Ishikawa (cell line): ENCODE results near the gene CYP17A1.

Experiments
- CEBPB ChIP-seq: IDR thresholded peaks from 2 replicates; pipeline ENCODE4 v1.6.1; 2012
- CREB1 ChIP-seq: IDR thresholded peaks from 2 replicates; pipeline ENCODE4 v1.6.1; 2012; ENCODE audit warnings: low read depth
- EGR1 ChIP-seq: IDR thresholded peaks from 2 replicates; pipeline ENCODE4 v1.6.1; 2012
- EP300 ChIP-seq: IDR thresholded peaks from 2 replicates; pipeline ENCODE4 v1.6.1; 2012; ENCODE audit warnings: borderline replicate concordance
- FOXM1 ChIP-seq: IDR thresholded peaks from 2 replicates; pipeline ENCODE4 v1.6.1; 2012; ENCODE audit warnings: low read depth, borderline replicate concordance
- NFIC ChIP-seq: IDR thresholded peaks from 2 replicates; pipeline ENCODE4 v1.6.1; 2012
- RAD21 ChIP-seq: IDR thresholded peaks from 2 replicates; pipeline ENCODE4 v1.6.1; 2012; ENCODE audit warnings: low read depth
- TAF1 ChIP-seq: IDR thresholded peaks from 2 replicates; pipeline ENCODE4 v1.6.1; 2012; ENCODE audit warnings: low read depth, mild to moderate bottlenecking
- TCF12 ChIP-seq: IDR thresholded peaks from 2 replicates; pipeline ENCODE4 v1.6.1; 2012; ENCODE audit warnings: low read depth
- TEAD4 ChIP-seq: IDR thresholded peaks from 2 replicates; pipeline ENCODE4 v1.6.1; 2012
- YY1 ChIP-seq: IDR thresholded peaks from 2 replicates; pipeline ENCODE4 v1.6.1; 2012; ENCODE audit warnings: low read depth
- ZBTB7A ChIP-seq: IDR thresholded peaks from 2 replicates; pipeline ENCODE4 v1.6.1; 2012; ENCODE audit warnings: low read depth
- TF ChIP-seq, protein P1 (sequence below): IDR thresholded peaks from 2 replicates; pipeline ENCODE4 v1.6.1; 2012
- TF ChIP-seq, protein P2 (sequence below): IDR thresholded peaks from 2 replicates; pipeline ENCODE4 v1.6.1; 2012
- TF ChIP-seq, protein P3 (sequence below): IDR thresholded peaks from 2 replicates; pipeline ENCODE4 v1.6.1; 2012; ENCODE audit warnings: low read depth, mild to moderate bottlenecking

The CYP17A1 gene

DNA sequence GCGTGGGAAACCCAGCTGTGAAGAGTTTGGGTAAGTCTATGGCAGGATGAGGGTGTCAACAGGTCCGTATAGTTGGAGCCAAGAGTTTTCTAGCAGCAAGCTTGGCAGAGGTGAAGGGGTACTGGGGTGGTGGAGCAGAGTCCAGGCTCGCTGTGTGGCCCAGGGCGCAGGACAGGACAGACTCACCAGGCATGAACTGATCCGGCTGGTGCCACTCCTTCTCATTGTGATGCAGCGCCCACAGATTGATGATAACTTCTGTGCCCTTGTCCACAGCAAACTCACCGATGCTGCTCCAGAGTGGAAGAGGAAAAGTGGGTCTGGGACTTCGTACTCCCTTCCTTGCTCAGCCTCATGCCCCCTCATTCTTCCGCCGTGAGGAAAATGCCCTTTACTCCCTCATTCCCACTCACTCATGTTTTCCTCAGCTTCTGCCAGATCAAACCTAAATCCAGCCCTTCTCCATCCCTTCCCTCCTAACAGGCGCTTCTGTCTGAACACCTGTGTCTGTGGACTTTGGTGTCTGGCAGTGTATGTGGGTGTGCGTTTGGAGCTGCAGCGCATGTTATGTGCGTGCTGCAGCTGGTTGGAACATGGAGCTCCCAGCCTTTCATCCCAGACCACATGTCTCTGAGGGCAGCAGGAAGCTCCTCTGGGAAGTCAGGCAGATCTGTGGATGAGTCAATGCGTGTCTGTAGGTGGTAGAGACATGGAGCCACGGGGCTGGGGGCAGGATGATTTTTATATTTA lies 5.7 kb downstream of the CYP17A1 start:
- TF ChIP-seq, protein P1, sequence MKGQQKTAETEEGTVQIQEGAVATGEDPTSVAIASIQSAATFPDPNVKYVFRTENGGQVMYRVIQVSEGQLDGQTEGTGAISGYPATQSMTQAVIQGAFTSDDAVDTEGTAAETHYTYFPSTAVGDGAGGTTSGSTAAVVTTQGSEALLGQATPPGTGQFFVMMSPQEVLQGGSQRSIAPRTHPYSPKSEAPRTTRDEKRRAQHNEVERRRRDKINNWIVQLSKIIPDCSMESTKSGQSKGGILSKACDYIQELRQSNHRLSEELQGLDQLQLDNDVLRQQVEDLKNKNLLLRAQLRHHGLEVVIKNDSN = no peak
- TF ChIP-seq NFIC (no peak), YY1 (no peak)
- TF ChIP-seq, protein P2, sequence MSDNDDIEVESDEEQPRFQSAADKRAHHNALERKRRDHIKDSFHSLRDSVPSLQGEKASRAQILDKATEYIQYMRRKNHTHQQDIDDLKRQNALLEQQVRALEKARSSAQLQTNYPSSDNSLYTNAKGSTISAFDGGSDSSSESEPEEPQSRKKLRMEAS = no peak

DNA sequence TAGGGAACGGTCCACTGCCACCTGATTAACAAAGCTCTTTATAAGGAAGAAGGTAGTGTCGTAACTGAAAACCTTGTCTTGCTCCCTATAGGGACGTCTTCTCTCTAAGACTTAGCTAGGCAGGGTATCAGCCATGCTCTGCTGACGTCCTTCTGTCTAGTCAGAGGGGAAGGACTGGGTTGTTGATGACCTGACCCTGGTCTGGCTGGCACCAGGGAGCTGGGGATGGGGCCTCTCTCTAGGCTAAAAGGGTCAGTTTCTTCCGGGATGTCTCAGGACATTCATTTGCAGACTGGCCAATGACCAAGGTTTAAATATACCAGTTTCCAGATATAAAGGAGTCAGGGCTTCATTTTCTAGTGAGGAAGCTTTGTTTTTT lies 9.6 kb downstream of the CYP17A1 start:
- TF ChIP-seq, protein P3, sequence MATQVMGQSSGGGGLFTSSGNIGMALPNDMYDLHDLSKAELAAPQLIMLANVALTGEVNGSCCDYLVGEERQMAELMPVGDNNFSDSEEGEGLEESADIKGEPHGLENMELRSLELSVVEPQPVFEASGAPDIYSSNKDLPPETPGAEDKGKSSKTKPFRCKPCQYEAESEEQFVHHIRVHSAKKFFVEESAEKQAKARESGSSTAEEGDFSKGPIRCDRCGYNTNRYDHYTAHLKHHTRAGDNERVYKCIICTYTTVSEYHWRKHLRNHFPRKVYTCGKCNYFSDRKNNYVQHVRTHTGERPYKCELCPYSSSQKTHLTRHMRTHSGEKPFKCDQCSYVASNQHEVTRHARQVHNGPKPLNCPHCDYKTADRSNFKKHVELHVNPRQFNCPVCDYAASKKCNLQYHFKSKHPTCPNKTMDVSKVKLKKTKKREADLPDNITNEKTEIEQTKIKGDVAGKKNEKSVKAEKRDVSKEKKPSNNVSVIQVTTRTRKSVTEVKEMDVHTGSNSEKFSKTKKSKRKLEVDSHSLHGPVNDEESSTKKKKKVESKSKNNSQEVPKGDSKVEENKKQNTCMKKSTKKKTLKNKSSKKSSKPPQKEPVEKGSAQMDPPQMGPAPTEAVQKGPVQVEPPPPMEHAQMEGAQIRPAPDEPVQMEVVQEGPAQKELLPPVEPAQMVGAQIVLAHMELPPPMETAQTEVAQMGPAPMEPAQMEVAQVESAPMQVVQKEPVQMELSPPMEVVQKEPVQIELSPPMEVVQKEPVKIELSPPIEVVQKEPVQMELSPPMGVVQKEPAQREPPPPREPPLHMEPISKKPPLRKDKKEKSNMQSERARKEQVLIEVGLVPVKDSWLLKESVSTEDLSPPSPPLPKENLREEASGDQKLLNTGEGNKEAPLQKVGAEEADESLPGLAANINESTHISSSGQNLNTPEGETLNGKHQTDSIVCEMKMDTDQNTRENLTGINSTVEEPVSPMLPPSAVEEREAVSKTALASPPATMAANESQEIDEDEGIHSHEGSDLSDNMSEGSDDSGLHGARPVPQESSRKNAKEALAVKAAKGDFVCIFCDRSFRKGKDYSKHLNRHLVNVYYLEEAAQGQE = no peak
- TF ChIP-seq TCF12 = no peak
- TF ChIP-seq EGR1 = no peak
- TF ChIP-seq, protein P1 = no peak
- TF ChIP-seq, protein P2 = no peak
- no peak for TF ChIP-seq TAF1
- no peak for TF ChIP-seq CEBPB
- no peak for TF ChIP-seq EP300
- no peak for TF ChIP-seq TEAD4
- TF ChIP-seq YY1 = no peak
- no peak for TF ChIP-seq NFIC
- TF ChIP-seq RAD21 = no peak
- TF ChIP-seq CREB1 = no peak

DNA sequence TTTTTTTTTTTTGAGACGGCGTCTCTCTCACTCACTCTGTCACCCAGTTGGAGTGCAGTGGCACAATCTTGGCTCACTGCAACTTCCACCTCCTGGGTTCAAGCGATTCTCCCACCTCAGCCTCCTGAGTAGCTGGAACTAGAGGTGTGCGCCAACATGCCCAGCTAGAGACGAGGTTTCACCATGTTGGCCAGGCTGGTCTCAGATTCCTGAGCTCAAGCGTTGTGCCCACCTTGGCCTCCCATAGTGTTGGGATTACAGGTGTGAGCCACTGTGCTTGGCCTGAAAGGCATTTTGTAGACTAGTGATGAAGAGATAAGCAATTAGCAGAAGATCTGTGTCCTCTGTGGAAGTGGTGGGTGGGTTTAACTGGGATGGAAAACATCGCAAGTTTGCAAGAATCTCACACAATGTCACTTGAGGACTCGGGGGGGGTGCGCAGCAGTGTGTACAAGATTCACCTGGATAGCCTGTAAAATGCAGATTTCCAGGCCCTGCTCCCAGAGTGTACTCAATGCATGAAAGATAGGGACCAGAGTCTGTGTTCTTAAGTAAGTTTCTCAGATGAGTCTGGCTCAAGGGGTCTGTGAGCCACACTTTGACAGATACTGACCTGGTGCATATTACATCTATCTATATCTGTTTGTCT lies 10.9 kb downstream of the CYP17A1 start:
- TF ChIP-seq RAD21 (no peak), ZBTB7A (no peak), CREB1 (no peak), TEAD4 (no peak), NFIC (no peak), CEBPB (no peak), FOXM1 (no peak), TCF12 (no peak)
- TF ChIP-seq, protein P2 = no peak

DNA sequence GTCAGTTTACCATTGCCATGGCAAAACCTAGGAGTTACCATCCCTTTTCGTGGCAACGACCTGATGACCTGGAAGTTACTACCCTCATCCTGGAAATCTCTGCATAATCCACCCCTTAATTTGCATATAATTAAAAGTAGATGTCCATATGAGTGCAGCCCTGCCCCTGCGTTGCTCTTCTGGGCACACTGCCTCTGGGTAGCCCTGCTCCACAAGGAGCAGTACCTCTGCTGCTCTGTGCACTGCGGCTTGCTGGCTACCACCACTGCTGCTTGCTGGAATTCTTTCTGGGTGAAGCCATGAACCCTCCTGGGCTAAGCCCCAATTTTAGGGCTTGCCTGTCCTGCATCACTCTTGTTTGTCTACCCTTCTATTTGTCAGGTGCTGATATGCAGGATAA lies 12.5 kb downstream of the CYP17A1 start:
- TF ChIP-seq EGR1 (no peak), ZBTB7A (no peak)

DNA sequence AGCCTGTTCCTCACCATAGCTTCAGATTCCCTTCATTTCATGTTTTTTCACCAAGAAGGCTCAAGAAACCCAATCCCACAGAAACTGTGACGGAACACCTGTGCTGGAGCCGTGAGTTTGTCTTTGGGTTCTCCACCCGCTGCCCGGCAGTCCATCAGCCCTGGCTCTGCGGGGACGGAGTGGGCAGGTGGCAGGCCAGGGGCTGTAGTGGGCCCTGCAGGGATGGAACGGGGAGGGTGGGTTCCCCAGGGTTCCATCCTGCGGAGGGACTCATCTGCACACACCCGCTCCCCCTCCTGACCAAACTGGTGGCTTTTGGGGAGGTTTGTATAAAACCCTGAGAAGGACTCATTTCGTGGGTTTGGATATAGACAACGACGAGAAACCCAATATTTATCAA lies 15.0 kb downstream of the CYP17A1 start:
- TF ChIP-seq, protein P1 = no peak
- TF ChIP-seq EP300 (no peak), ZBTB7A (no peak), RAD21 (no peak), EGR1 (no peak), TCF12 (no peak), NFIC (no peak), TEAD4 (no peak), YY1 (no peak), CEBPB (no peak), FOXM1 (no peak), CREB1 (no peak), TAF1 (no peak)
- TF ChIP-seq, protein P2 = no peak
- TF ChIP-seq, protein P3 = no peak
